Measurements from ENCODE around the gene AOPEP. TPM values are rescaled to one million over a fixed set of nuclear protein-coding genes. Genes with fewer than 3 reads are reported as not detected.

AOPEP gene
- polyA plus RNA-seq, 2 of the 4 experiments (the other 2 are of a cell fraction), result 226 to 266 TPM

DNA sequence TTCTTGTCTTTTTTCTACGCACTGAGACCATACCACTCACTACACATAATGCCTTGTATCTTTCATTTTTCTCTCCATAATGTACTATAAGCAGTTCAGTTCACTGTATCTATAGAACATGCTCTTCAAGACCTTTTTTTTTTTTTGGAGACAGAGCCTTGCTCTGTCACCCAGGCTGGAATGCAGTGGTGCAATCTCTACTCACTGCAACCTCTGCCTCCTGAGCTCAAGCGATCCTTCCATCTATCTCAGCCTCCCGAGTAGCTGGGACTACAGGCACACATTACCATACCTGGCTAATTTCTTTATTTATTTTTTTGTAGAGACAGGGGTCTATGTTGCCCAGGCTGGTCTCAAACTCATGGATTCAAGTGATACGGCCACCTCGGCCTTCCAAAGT is 382.3 kb downstream of the AOPEP start:
- FAIRE-seq, result no peak
- CTCF ChIA-PET, result interaction anchor here (1.2 to 5.9 kb wide), 3 partner anchors 11 to 20 kb away, joined by 3 to 58 read pairs (median 3); no protein-coding TSS in a partner anchor
- H3K4me3 ChIP-seq, result no peak overlapping the region
- TF ChIP-seq HOXB13 (CRISPR knock-in tag; IDR thresholded peaks at IDR 0.05; ENCODE audit: low read depth) (no peak), MAFK (IDR thresholded peaks at IDR 0.05; ENCODE audit: partially characterized antibody) (no peak), ZSCAN20 (CRISPR knock-in tag; IDR thresholded peaks at IDR 0.05) (no peak), HEYL (CRISPR knock-in tag; IDR thresholded peaks at IDR 0.05) (no peak), CBX8 (IDR thresholded peaks at IDR 0.05) (no peak), NPAS2 (CRISPR knock-in tag; IDR thresholded peaks at IDR 0.05; ENCODE audit: borderline replicate concordance) (no peak), HOXA7 (CRISPR knock-in tag; IDR thresholded peaks at IDR 0.05) (no peak), TFCP2L1 (CRISPR knock-in tag; IDR thresholded peaks at IDR 0.05) (no peak), FOXS1 (CRISPR knock-in tag; IDR thresholded peaks at IDR 0.05) (no peak), POLR2AphosphoS2 (conservative IDR thresholded peaks at IDR 0.05; ENCODE audit: low read length) (no peak)
- TF ChIP-seq, protein P1, sequence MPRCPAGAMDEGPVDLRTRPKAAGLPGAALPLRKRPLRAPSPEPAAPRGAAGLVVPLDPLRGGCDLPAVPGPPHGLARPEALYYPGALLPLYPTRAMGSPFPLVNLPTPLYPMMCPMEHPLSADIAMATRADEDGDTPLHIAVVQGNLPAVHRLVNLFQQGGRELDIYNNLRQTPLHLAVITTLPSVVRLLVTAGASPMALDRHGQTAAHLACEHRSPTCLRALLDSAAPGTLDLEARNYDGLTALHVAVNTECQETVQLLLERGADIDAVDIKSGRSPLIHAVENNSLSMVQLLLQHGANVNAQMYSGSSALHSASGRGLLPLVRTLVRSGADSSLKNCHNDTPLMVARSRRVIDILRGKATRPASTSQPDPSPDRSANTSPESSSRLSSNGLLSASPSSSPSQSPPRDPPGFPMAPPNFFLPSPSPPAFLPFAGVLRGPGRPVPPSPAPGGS (IDR thresholded peaks at IDR 0.05), result no peak
- H3K4me2 ChIP-seq, result no peak overlapping the region
- ATAC-seq, result no peak
- DNase-seq (ENCODE audit: low read depth in 1 of 2, low spot score in 1 of 2), result no peak
- no peaks in the 10 kb centered on the region for H3K9me3 ChIP-seq
- POLR2A ChIA-PET, result no interaction called here
- 94% methylated on average over 5 of the region's 5 CpGs for WGBS (ENCODE audit: missing lambda C conversion rate)
- no peak overlapping the region for H3K27ac ChIP-seq
- H3K4me1 ChIP-seq, result peaks cover 5% of the 10 kb centered on the region; the same call in 1 of the 3 replicates

DNA sequence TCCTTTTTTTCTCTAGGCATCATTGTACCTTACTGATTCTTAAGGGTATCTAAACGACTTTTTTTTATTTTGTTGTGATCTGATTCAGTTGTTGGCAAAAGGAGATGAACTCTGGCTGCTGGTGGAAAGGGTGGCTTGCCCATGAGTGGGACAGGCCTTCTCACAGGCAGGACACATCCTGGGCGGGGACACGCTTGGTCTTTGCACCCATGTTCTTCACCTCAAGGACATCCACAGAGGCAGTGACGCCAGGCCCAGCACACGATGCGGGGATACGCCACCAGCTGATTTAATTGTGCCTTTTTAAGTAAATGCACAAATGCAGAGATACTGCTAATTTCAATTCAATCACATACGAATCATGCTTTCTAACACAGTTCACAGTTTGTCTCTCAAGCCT is 383.0 kb downstream of the AOPEP start:
- no peak for ATAC-seq
- ChIA-PET CTCF (interaction anchor here (3.2 to 5.9 kb wide), 2 partner anchors 20 to 428 kb away, joined by 13 to 58 read pairs; no protein-coding TSS in a partner anchor), POLR2A (no interaction called here)
- DNase-seq (ENCODE audit: low read depth in 1 of 2, low spot score in 1 of 2), result no peak
- Histone ChIP-seq H3K4me2 (no peak overlapping the region), H3K9me3 (no peaks in the 10 kb centered on the region), H3K27ac (no peak overlapping the region), H3K4me3 (no peak overlapping the region), H3K4me1 (peaks cover 5% of the 10 kb centered on the region; the same call in 1 of the 3 replicates)
- WGBS (ENCODE audit: missing lambda C conversion rate), result 78% methylated on average over 8 of the region's 8 CpGs
- TF ChIP-seq, protein P2, sequence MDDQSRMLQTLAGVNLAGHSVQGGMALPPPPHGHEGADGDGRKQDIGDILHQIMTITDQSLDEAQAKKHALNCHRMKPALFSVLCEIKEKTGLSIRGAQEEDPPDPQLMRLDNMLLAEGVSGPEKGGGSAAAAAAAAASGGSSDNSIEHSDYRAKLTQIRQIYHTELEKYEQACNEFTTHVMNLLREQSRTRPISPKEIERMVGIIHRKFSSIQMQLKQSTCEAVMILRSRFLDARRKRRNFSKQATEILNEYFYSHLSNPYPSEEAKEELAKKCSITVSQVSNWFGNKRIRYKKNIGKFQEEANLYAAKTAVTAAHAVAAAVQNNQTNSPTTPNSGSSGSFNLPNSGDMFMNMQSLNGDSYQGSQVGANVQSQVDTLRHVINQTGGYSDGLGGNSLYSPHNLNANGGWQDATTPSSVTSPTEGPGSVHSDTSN (IDR thresholded peaks at IDR 0.05), result no peak
- no peak for TF ChIP-seq HOXB13 (CRISPR knock-in tag; IDR thresholded peaks at IDR 0.05; ENCODE audit: low read depth)
- TF ChIP-seq, protein P3, sequence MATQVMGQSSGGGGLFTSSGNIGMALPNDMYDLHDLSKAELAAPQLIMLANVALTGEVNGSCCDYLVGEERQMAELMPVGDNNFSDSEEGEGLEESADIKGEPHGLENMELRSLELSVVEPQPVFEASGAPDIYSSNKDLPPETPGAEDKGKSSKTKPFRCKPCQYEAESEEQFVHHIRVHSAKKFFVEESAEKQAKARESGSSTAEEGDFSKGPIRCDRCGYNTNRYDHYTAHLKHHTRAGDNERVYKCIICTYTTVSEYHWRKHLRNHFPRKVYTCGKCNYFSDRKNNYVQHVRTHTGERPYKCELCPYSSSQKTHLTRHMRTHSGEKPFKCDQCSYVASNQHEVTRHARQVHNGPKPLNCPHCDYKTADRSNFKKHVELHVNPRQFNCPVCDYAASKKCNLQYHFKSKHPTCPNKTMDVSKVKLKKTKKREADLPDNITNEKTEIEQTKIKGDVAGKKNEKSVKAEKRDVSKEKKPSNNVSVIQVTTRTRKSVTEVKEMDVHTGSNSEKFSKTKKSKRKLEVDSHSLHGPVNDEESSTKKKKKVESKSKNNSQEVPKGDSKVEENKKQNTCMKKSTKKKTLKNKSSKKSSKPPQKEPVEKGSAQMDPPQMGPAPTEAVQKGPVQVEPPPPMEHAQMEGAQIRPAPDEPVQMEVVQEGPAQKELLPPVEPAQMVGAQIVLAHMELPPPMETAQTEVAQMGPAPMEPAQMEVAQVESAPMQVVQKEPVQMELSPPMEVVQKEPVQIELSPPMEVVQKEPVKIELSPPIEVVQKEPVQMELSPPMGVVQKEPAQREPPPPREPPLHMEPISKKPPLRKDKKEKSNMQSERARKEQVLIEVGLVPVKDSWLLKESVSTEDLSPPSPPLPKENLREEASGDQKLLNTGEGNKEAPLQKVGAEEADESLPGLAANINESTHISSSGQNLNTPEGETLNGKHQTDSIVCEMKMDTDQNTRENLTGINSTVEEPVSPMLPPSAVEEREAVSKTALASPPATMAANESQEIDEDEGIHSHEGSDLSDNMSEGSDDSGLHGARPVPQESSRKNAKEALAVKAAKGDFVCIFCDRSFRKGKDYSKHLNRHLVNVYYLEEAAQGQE (IDR thresholded peaks at IDR 0.05), result no peak
- FAIRE-seq, result no peak

DNA sequence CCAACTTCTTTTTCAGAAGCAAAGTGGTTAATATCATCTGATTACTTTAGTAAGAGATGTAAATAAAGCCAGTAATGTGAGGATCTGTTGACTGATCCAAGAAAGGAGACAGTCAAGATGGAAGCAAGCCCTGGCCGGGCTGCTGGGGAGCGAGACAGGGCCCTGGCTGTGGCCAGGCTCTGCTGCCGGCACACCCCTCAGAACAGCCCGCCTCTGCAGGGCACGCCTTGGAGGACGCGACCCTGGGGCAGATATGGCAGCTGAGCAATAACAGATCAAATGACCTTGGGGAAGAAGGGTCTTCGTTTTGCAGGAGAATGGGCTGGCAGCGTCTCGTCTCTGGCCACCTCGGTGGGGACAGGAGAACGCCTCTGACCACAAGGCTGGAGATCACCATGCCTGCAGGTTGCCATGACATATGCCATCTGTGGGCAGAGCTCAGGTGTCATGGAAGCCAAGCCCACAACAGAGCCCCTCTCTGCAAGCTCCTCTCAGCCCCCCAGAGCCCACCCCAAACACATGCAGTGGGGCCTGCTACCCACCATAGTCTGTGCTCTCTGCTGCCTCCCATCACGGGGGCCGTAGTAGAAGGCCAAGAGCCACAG is 384.5 kb downstream of the AOPEP start:
- FAIRE-seq (no peak), DNase-seq (ENCODE audit: low read depth in 1 of 2, low spot score in 1 of 2) (no peak), ATAC-seq (no peak)
- Histone ChIP-seq H3K4me2 (no peak overlapping the region), H3K27ac (no peak overlapping the region), H3K4me1 (no peaks in the 10 kb centered on the region), H3K9me3 (no peaks in the 10 kb centered on the region), H3K4me3 (no peak overlapping the region)
- POLR2A ChIA-PET, result no interaction called here
- WGBS (ENCODE audit: missing lambda C conversion rate), result 84% methylated on average over 14 of the region's 14 CpGs
- CTCF ChIA-PET, result interaction anchor here (1.0 to 5.9 kb wide), 4 partner anchors 11 to 430 kb away, joined by 3 to 58 read pairs (median 10); no protein-coding TSS in a partner anchor
- TF ChIP-seq CBX8 (IDR thresholded peaks at IDR 0.05) (no peak), EHMT2 (IDR thresholded peaks at IDR 0.05; ENCODE audit: low read depth) (no peak)
- TF ChIP-seq, protein P4, sequence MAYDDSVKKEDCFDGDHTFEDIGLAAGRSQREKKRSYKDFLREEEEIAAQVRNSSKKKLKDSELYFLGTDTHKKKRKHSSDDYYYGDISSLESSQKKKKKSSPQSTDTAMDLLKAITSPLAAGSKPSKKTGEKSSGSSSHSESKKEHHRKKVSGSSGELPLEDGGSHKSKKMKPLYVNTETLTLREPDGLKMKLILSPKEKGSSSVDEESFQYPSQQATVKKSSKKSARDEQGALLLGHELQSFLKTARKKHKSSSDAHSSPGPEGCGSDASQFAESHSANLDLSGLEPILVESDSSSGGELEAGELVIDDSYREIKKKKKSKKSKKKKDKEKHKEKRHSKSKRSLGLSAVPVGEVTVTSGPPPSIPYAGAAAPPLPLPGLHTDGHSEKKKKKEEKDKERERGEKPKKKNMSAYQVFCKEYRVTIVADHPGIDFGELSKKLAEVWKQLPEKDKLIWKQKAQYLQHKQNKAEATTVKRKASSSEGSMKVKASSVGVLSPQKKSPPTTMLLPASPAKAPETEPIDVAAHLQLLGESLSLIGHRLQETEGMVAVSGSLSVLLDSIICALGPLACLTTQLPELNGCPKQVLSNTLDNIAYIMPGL (CRISPR knock-in tag; IDR thresholded peaks at IDR 0.05; ENCODE audit: borderline replicate concordance), result no peak
